Effector CD8-positive, alpha-beta T cell (primary cell): Measurements from ENCODE around the gene PLCB3.

Experiments used
- DNase-seq: peaks from one replicate; lab custom pipeline; 2025; lab: John Stamatoyannopoulos, UW

Gene PLCB3

DNA sequence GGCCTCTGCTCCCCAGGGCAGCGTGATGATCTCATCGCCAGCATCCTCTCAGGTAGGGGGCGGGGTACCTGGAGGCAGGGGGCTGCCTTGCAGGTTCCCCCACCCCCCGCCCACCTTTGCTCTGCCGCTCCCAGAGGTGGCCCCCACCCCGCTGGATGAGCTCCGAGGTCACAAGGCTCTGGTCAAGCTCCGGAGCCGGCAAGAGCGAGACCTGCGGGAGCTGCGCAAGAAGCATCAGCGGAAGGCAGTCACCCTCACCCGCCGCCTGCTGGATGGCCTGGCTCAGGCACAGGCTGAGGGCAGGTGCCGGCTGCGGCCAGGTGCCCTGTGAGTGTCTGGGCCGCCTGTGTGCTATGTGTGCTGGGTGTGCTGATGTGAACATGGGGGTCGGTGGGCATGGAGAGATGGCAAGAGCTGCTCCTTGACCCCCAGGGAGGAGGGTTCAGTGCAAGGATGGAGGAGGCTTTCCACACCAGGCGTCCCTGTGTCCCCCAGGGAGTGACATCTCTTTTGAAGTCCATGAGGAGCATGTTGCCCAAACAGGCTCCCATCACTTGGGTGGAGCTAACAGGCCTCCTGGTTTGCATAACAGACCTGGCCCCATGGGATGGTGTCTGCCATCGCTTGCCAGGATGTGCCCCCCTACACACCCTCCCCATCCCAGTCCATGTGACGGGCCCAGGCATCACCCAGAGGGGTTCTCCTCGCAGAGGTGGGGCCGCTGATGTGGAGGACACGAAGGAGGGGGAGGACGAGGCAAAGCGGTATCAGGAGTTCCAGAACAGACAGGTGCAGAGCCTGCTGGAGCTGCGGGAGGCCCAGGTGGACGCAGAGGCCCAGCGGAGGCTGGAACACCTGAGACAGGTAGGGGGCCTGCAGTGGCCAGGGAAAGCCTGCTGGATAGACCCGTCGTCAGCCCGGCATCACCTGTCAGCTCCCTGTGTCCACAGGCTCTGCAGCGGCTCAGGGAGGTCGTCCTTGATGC is 14.1 kb downstream of the PLCB3 start:
- no peak for DNase-seq

DNA sequence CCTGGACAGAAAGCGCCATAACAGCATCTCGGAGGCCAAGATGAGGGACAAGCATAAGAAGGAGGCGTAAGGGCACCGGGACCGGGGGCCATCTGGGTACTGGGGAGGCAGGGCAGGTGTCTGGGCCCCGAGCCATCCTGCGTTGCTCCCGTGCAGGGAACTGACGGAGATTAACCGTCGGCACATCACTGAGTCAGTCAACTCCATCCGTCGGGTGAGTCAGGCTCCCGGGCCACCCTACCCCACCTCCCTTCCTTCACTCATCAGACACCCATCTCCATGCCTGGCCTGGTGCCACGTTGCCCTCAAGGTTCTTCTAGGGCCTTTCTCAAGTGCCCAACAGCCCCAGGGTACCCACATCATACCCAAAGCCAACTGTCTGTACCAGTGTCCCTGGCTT is 15.0 kb downstream of the PLCB3 start:
- DNase-seq = no peak

DNA sequence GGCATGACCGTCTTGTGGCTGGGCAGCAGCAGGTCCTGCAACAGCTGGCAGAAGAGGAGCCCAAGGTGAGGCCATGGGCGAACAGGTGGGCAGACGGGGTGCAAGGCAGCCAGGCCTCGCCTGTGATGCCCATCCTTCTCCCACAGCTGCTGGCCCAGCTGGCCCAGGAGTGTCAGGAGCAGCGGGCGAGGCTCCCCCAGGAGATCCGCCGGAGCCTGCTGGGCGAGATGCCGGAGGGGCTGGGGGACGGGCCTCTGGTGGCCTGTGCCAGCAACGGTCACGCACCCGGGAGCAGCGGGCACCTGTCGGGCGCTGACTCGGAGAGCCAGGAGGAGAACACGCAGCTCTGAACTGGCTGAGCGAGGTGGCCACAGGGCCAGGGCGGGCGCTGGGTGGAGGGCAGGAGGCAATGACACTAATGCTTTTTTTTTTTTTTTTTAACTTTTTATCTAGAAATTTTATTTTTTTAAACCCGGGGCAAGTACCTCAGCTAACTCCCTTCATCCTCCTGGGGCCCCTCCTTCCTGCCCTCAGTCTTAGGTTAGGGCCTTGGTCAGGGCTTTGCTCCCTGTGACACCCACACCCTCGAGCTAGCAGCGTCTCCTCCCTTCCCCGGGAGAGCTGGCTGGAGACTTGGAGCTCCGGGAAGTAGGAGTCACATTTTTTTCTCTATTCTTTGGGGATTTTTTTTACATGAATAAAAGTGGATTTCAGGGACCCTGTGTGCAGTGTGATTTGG is 16.0 kb downstream of the PLCB3 start:
- no peak for DNase-seq

DNA sequence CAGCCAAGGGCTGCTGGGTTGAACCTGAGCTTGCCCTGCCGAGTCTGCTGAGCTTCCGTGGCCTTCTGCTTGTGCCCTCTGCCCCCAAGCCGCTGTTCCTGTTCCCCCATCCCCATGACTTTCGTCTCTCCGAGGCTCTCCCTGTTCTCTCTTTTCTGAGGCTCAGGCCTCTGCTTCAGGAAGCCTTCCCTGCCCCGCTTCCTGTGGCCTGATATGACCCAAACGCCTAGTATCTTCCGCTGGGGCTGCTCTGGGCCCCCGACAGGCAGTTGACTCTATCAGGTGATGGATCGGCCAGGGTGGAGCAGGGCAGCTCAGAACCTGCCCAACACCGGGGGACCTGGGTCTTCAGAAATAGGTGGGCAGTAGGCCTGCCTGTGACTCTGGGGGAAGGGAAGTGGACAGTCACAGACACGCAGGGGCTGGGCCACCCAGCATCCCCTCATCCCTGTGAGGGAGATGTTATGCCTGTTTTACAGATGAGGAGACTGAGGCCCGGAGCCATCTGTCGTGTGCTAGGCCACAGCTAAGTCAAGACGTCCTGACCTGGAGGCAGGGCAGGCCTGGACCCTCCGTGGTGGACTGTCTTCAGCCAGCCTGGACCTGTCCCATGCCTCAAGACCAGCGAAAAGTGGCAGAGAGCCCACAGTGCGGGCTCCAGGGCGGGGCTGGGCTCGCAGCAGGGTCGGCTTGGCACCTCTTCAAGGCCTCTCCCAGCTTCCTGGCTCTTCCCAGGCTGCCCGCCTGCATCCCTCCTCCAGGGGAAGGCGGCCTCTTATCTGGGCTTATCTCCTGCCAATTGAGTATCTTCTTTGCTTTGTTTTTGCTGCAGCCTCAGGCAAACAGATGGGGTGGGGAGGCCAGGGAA is 16.9 kb downstream of the PLCB3 start:
- no peak for DNase-seq

DNA sequence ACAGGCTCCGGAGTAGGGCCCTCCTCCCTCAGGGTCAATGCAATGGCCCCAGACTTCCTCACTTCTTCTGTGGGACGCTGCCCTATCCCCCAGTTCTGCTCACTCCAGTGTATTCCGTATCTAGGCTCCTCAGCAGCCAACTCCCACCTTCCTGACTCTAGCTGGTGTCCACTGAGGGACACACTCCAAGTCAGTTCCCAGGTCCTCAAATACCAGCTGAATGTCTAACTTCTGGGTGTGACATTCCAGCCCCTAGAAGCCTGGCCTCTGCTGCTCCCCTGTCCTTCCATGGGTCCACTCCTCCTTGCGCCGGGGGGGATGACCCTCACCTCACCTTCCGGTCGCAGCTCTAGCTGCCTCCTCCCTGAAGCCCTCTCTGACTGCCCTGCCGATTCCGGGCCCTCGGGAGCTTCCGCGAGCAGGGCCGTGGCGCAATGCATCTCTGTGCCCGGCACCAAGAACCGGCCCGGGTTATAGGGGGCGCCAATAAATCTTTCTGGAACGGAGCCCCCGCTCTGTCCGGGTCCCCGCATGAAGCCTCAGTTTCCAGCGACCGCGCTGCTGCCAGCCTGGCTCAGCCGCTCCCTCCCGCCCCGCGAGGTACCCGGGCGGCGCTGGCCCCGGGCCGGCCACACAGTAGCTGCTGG is 17.7 kb downstream of the PLCB3 start:
- DNase-seq = no peak

DNA sequence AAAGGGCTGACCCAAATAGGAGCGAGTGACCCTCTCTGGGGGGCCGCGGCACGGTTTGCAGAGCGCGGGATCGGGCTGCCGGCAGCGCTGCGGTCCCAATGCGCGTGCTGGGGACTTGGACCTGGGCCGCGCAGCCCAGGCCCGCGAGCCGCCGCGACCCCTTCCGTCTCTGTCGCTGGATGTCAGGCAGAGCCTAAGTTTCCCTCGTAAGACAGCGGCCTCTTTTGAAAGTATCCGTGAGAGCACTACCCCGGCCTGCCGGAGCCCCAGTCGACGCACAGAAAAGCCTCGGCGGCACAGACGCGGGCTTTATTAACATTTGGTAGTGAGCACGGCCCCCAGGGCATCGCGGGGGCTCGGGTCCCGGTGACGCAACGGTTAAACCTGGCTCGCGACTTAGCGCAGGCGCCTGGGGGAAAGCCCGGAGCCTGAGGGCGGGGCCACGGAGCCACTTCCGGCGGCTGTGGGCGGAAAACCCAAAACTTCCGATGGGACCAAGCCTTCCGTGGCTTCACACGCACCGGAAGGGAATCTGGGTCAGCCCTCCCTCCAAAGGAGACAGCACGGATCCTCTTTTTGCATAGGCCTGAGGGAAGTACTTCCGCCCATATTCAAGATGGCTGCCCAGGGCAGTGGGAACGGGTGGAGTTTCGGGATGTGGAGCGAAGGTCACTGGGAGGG is 18.4 kb downstream of the PLCB3 start:
- DNase-seq = peak; percentile 94

DNA sequence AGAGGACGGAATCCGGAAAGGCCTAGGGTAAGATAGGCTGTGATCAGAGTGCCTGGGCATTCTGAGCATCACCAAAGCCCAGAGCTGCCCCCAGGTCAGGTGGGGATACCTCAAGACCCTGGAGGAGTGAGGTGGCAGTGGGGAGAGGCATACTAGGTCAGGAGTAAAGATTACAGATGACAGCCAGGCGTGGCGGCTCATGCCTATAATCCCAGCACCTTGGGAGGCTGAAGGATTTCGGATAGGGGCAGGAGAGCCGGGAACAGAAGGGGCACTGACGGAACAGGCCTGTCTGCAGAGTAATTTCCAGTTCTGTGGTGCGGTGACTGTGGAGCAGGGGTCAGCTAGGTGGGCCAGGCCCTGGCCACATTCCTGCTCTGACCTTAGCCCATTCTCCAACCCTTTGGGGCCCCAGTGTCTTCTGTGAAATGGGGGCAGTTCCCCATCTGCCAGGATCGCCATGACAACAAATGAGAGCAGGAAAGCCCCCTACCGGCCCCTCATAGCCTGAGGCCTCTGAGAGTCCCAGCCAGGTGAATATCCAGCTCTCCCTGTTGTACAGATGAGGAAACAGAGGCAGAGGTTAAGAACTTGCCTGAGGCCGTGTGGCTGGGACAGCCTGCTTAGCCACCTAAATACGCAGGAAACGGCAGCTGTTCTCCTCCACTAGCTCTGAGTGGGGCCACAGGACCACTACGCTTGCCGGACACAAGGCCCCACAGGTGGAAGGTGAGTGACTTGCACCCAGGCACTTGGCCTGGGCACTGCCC is 23.9 kb downstream of the PLCB3 start:
- no peak for DNase-seq

DNA sequence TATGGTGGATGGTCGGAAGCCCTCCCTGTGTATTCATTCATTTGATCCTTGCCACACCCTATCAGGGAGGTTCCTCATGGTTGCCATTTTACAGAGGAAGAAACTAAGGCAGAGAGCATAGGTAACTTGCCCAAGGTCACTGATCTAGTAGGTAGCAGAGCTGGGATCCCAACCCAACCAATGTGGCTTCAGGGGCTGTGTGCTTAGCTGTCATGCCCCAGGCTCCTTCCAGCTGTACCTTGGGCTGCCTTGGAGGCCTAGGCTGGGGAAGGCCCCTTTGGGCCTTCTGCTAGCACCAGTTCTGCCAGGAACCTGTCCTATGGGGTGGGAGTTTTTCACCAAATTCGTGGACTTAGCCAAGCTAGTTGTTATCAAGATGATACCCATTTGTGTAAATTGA is 24.5 kb downstream of the PLCB3 start:
- DNase-seq = no peak

DNA sequence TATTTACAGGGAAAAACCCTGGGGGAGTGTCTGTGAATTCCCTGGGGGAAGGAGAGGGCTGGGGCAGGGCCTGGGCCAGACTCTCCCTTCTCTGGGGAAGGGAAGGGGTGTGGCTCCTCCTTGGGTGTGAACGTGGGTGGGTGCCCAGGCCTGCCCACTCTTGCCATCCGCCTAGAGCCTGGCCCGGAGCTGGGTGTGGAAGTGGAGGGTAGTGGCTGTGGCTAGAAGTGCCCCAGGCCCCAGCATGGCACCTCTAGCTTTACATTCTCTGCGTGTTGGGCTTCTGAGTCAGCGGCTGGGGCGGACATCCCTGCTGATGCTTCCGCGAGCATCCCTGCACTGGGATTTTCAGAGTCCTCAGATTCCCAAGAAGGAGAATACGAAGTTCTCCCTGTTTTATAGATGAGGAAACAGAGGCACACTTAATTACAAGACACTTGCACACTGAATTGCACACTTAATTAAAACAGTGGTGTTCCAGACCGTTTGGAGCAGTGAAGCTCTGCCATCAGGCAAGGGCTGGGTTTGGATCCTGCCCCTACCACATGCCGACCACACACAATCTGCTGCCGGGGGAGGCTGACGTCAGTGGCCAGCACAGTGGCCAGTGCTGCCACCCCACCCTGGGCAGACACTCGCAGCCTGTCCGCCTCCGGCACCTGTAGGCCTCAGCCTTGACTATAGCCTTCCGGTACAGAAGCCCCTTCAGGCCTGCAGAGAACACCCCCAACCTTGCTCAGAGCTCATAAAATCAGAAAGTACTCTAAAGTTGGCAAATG is 25.5 kb downstream of the PLCB3 start:
- DNase-seq = no peak

DNA sequence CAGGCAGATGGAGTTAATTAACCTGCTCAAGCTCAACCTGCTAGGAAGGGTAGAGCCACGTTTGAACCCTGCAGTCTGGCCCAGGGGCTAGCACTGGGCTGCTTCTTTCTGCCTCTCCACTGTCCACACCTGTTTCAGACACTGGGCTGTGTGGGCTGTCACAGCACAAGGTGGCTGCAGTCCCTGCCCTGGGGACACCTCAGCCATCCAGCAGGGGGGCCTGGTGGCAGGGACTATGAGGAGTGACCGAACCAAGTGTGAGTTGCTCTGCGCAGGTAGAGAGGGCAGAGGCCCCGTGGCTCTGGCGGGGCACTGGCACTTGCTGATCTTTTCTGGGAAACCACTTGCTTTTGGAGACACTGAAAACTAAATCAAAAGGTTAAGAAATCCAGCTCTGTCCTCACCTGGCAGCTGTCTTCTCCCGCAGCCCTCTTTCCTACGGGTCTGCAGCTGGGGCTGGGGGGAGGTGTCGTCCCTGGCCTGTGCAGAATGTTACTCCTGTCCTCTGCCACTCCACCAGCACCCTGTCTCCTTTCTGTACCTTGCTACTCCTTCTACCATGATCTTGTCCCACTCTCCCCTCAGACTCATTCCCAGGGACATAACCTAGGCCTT is 27.4 kb downstream of the PLCB3 start:
- DNase-seq = no peak

DNA sequence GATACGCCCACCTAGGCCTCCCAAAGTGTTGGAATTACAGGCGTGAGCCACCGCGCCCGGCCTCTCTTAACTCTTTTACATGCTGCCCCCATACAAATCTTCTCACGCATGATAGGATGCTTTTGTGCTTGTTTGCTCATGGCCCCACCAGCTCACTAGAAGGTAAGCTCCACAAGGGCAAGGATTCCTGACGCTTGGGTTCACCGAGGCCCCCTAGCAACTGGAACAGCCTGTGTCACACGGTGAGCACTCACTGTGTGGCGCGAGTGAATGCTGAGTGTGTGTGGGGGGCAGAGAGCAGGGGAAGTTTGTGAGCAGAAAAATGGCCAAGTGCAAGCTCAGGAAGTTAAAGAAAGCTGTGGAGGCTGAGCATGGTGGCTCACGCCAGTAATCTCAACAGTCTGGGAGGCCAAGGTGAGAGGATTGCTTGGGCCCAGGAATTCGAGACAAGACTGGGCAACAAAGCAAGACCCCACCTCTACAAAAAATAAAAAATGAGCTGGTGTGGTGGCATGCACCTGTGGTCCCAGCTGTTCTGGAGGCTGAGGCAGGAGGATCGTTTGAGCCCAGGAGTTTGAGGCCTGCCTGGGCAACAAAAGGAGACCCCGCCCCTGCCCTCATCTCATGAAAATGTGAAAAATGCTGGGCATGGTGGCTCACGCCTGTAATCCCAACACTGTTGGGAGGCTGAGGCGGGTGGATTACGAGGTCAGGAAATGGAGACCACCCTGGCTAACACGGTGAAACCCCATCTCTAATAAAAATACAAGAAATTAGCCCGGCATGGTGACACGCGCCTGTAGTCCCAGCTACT is 30.8 kb downstream of the PLCB3 start:
- DNase-seq = no peak

DNA sequence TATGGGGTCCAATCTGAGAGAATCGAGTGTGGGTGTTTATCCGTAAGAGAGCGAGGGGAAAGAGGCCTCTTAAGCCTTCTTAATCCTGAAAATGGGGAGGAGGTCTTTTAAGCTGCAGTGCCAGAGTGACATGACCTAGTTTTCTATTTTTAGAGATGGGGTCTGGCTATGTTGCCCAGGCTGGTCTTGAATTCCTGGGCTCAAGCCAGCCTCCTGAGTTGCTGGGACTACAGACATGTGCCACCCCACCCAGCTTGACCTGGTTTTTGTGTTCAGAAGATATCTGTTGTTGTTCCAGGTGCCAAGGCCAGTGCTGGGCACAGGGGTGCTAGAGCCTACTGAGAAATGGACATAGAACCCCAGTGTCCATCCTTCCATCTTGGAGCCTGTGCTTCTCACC is 31.8 kb downstream of the PLCB3 start:
- DNase-seq = no peak

DNA sequence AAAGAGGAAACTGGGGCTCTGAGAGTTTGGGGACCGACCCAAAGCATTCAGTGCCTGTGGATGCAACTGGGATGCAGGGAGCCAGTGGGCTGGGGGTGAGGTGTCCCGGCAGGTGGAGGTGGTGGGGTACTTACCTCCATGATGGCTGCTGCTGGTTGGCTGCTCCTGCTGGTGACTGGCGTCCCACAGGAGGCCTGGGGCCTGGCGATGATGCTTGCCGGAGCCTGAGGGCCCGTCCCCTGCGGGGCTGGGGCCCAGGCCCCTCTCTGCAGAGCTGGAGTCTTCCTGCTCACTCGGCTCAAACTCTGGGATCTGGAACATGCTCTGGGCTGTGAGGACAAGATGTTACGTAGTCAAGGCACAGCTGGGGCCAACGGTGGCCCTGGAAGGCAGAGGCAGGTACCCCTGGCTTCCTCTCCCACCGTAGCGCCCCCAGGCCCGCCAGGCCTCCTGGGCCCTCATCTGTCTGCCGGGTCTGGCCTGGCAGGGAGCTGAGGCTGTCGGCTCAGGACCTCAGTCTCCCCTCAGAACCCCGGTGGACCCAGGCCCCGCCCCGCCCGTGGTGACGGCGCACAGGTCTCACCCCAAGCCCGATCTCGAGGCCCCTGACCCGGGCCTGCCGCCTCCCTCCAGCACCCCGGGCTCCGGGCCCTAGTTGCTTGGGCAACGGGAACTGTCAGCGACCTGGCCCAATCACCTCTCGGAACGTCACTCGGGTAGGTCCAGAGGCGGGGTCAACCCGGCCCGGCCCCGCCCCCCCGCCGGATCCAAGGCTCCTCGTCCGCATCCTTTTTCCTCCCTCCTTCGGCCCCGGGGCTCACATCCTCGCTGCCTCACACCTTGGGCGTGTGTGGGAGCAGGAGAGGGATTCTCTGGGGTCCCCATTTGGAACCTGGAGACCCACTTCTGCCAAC is 33.0 kb downstream of the PLCB3 start, which contains the start of gene BAD:
BAD (minus strand) TSS at position 618 of the 914 bp plus-strand sequence; CDS start at position 321, 297 bp downstream.
- peak; percentile 89 for DNase-seq

DNA sequence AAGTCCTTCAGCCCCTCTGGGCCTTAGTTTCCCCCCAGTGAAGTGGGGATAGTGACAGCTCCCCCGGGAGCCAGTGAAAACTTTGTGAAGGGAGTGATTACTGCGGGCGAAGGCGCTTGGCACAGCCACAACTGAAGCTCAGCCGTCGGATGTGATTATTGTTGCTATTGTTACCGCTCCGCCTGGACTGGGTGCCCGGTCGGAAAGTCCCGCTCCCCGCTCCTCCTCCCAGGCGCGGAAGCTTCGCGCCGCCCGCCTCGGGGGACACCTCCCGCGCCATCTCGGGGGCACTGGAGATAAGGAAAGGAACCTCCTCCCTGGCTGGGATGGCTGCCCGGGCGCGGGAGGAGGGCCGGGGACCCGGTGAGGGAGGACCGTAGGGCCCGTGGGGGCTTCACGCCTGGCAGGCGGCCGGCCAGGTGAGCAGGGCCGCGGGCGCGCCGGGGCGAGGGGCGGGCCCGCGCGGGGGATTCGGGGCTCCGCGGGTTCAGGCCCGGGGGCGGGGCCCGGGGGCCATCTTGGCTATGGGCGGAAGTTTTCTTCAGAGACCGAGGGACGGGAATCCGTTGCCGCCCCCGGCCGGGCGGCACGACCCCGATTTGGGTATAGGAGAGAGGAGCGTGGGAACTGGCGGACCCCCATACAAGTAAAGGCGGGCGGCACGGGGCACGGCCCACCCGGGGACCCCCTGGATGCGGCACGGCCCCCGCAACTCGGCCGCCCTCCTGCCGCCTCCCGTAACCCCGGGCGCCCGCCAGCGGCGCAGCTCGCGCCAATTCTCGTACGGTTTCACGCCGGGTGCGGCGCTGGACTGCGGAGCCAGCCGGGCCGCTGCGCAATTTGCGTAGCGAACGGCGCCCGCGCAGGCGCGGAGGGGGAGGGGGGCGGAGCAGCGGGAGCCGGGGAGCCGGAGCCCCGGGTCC is 33.9 kb downstream of the PLCB3 start, which contains the start of gene GPR137:
GPR137 (plus strand) TSS at position 887 of the 923 bp plus-strand sequence. CDS start 677 bp downstream, outside the sequence.
- DNase-seq = peak; percentile 82
